IMR-90 (cell line): Measurements from ENCODE around the gene RIMBP2.

Source experiments
- BHLHE40 ChIP-seq: fragments of 150-350 bp; IDR thresholded peaks from 2 replicates; pipeline ENCODE4 v1.6.1; 2016; ENCODE audit warnings: mild to moderate bottlenecking, low read depth, low read length
- CEBPB ChIP-seq: IDR thresholded peaks from 2 replicates; pipeline ENCODE4 v1.6.1; 2012; ENCODE audit warnings: low read depth, low read length, improper control_type of control experiment
- CTCF ChIP-seq: conservative IDR thresholded peaks from 2 replicates; pipeline ENCODE4 v1.5.1; 2012; ENCODE audit warnings: mild to moderate bottlenecking, low read depth, low read length, improper control_type of control experiment
- FOS ChIP-seq: fragments of 150-350 bp; IDR thresholded peaks from 2 replicates; pipeline ENCODE4 v1.6.1; 2016; ENCODE audit warnings: low read depth, low read length
- MAFK ChIP-seq: IDR thresholded peaks from 2 replicates; pipeline ENCODE4 v1.6.1; 2012; ENCODE audit warnings: low read depth, low read length, improper control_type of control experiment
- MXI1 ChIP-seq: IDR thresholded peaks from 2 replicates; pipeline ENCODE4 v1.6.1; 2012; ENCODE audit warnings: low read depth, mild to moderate bottlenecking, low read length, moderate library complexity, borderline replicate concordance
- NFE2L2 ChIP-seq: fragments of 150-350 bp; IDR thresholded peaks from 2 replicates; pipeline ENCODE4 v1.6.1; 2016; ENCODE audit warnings: low read depth, mild to moderate bottlenecking, low read length
- POLR2A ChIP-seq: IDR thresholded peaks from 2 replicates; pipeline ENCODE4 v1.6.1; 2012; ENCODE audit warnings: mild to moderate bottlenecking, low read depth, low read length
- RAD21 ChIP-seq: IDR thresholded peaks from 2 replicates; pipeline ENCODE4 v1.6.1; 2012; ENCODE audit warnings: low read length, improper control_type of control experiment
- RCOR1 ChIP-seq: IDR thresholded peaks from 2 replicates; pipeline ENCODE4 v1.6.1; 2012; ENCODE audit warnings: mild to moderate bottlenecking, low read length, improper control_type of control experiment; ENCODE audit not compliant: insufficient replicate concordance
- RFX5 ChIP-seq: IDR thresholded peaks from 2 replicates; pipeline ENCODE4 v1.8.0; 2012; ENCODE audit warnings: low read depth, mild to moderate bottlenecking, low read length, moderate library complexity
- USF2 ChIP-seq: fragments of 150-350 bp; IDR thresholded peaks from 2 replicates; pipeline ENCODE4 v1.6.1; 2017; ENCODE audit warnings: mild to moderate bottlenecking, antibody characterized with exemption, low read length, low read depth

- no peak for TF ChIP-seq POLR2A
- no peak for TF ChIP-seq CTCF
- TF ChIP-seq RAD21, result no peak
- no peak for TF ChIP-seq USF2
- TF ChIP-seq BHLHE40, result no peak
- no peak for TF ChIP-seq FOS
- no peak for TF ChIP-seq RCOR1
- TF ChIP-seq MAFK, result no peak
- no peak for TF ChIP-seq NFE2L2
- TF ChIP-seq CEBPB, result no peak
- TF ChIP-seq RFX5, result no peak
- no peak for TF ChIP-seq MXI1
Measured at GRCh38 chr12:130444986-130445385, 271.1 kb downstream of the RIMBP2 start.
